ENCODE data around the gene DSCAML1.

DNA sequence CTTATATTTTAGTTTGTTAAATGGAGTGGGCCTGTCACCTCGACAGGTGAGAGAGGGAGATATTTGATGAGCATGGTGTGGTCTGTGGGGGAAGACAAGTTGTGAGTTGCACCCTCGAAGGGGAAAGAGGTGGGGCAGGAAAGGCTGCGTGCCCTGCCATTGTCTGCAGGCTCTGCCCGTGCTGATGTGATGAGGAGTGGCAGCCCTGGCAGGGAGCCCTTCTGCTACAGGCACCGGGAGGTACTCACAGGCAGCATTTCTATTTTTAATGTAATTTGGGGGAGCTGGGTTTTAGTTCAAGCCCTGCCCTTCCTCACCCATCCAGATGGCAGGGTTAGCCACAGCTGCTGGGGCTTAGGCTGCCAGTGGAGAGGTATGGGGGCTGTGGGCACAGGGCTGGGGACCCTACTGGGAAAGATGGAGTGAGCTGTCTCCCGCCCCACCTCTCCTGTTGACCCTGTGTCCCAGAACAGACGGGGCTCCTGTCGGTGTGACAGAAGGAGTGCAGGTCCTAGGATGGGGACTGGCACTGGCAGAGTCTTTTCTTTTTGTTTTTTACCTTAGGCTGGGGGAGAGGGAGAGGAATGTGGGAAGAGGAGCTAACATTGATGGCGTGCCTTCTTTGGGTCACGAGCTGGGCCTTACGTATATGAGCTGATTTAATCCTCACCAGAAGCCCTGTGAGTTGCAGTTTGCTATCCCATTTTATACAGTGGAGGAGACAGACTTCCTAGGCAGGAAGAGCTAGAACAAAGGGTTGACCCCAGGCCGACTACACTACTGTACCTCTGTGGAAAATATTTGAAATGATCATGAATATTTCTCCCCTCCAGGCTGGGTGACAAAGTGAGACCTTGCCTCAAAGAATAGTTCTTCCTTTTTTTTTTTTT, 417.8 kb downstream of the DSCAML1 start:
- TF ChIP-seq CTCF (IDR thresholded peaks at IDR 0.05) (no peak), POLR2A (IDR thresholded peaks at IDR 0.05) (no peak), EP300 (IDR thresholded peaks at IDR 0.05) (no peak), POLR2AphosphoS5 (IDR thresholded peaks at IDR 0.05) (no peak)

Data from upper lobe of left lung (tissue), 4 donors.